Suprapubic skin (tissue), 4 donors: ENCODE measurements around the gene CSN3. TPM values are rescaled to one million over a fixed set of nuclear protein-coding genes. Genes with fewer than 3 reads are reported as not detected.

Source experiments
- DNase-seq, 2 donors: peaks; one replicate each; pipeline ENCODE4 v3.0.0-alpha.2; 2019; ENCODE audit warnings: low spot score in 2 of 2
- H3K27ac ChIP-seq: fragments of 200-600 bp; sonication (generic); one replicate; pipeline ENCODE4 v1.5.1; 2019
- H3K27me3 ChIP-seq: fragments of 200-600 bp; sonication (generic); one replicate; pipeline ENCODE4 v1.5.1; 2019
- H3K36me3 ChIP-seq: fragments of 200-600 bp; sonication (generic); one replicate; pipeline ENCODE4 v1.5.1; 2019
- H3K4me1 ChIP-seq: fragments of 200-600 bp; sonication (generic); one replicate; pipeline ENCODE4 v1.5.1; 2019
- H3K4me3 ChIP-seq: fragments of 200-600 bp; sonication (generic); one replicate; pipeline ENCODE4 v1.5.1; 2019; ENCODE audit warnings: mild to moderate bottlenecking
- H3K9me3 ChIP-seq: fragments of 200-600 bp; sonication (generic); one replicate; pipeline ENCODE4 v1.5.1; 2019
- EP300 ChIP-seq: sonication (generic); formaldehyde crosslinking; IDR thresholded peaks from one replicate; pipeline ENCODE4 v1.6.1; 2017; ENCODE audit warnings: antibody characterized with exemption
- POLR2A ChIP-seq, 2 donors: fragments of 450-650 bp; IDR thresholded peaks; one replicate each; pipeline ENCODE4 v1.6.1; 2017; ENCODE audit warnings: antibody characterized with exemption in 2 of 2, mild to moderate bottlenecking in 2 of 2, moderate library complexity in 2 of 2
- POLR2AphosphoS5 ChIP-seq, 3 donors: sonication (generic); formaldehyde crosslinking; IDR thresholded peaks; one replicate each; pipeline ENCODE4 v1.6.1; 2017; ENCODE audit warnings: antibody characterized with exemption in 3 of 3
- WGBS: methylation state at CpG from one replicate; pipeline ENCODE4 v1.1.5; 2018; 5-methylcytosine and 5-hydroxymethylcytosine counted together
- total RNA-seq, 4 donors: library from RNA; depleted of rRNA; stranded (reverse); fragments of >200 nt; gene quantifications; one replicate each; pipeline ENCODE4 v1.1.0, GENCODE V29; 2016
- TF ChIP-seq, protein P1 (sequence below), 2 donors: fragments of 200-600 bp in 1 of 2; fragments of 450-650 bp in 1 of 2; sonication (generic) in 1 of 2; IDR thresholded peaks; one replicate each; pipeline ENCODE4 v1.5.1; 2016 to 2019; ENCODE audit warnings: antibody characterized with exemption in 2 of 2, mild to moderate bottlenecking in 1 of 2, moderate library complexity in 1 of 2

Gene CSN3
- total RNA-seq, 4 donors from 2014 or later, result not detected

DNA sequence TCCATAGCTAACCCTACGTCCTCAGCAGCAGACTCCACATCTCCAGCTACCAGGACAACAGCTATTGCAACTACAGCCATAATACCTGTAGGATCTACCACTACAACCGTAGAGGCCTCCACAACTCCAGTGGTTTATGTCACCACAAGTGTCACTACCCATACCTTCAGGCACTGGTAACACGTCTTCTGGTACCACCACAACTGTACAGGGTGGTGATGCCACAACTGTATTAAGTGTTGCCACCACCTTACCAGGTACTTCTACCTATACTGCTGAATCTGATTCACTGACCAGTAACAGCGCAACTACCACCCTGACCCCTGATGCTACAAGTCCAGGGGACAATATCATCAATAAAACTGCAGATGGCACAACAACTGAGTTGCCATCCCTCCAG is 57.8 kb downstream of the CSN3 start:
- no peak for DNase-seq
- H3K27ac ChIP-seq, result no peak overlapping the region
- no peak overlapping the region for H3K4me3 ChIP-seq
- 95% methylated on average over 4 of the region's 4 CpGs for WGBS
- no peaks in the 10 kb centered on the region for H3K27me3 ChIP-seq
- H3K4me1 ChIP-seq, result peaks cover 8% of the 10 kb centered on the region
- H3K36me3 ChIP-seq, result no peaks in the 10 kb centered on the region
- TF ChIP-seq, protein P1, sequence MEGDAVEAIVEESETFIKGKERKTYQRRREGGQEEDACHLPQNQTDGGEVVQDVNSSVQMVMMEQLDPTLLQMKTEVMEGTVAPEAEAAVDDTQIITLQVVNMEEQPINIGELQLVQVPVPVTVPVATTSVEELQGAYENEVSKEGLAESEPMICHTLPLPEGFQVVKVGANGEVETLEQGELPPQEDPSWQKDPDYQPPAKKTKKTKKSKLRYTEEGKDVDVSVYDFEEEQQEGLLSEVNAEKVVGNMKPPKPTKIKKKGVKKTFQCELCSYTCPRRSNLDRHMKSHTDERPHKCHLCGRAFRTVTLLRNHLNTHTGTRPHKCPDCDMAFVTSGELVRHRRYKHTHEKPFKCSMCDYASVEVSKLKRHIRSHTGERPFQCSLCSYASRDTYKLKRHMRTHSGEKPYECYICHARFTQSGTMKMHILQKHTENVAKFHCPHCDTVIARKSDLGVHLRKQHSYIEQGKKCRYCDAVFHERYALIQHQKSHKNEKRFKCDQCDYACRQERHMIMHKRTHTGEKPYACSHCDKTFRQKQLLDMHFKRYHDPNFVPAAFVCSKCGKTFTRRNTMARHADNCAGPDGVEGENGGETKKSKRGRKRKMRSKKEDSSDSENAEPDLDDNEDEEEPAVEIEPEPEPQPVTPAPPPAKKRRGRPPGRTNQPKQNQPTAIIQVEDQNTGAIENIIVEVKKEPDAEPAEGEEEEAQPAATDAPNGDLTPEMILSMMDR (IDR thresholded peaks at IDR 0.05), result no peak
- no peak for TF ChIP-seq POLR2A (IDR thresholded peaks at IDR 0.05)
- TF ChIP-seq POLR2AphosphoS5 (IDR thresholded peaks at IDR 0.05), result no peak
- no peak for TF ChIP-seq EP300
- H3K9me3 ChIP-seq, result no peaks in the 10 kb centered on the region

Other genes starting within 250 kb of the CSN3 start
- not detected for gene STATH, start 246.6 kb upstream of the CSN3 start, total RNA-seq
- gene HTN3, start 214.1 kb upstream of the CSN3 start, total RNA-seq, result not detected
- not detected for gene HTN1, start 192.2 kb upstream of the CSN3 start, total RNA-seq
- gene PRR27, start 88.4 kb upstream of the CSN3 start, total RNA-seq, result under 1 TPM in 1 of 4 donors, not detected in 3; 0.42 TPM
- gene ODAM, start 46.9 kb upstream of the CSN3 start, total RNA-seq, result not detected
- gene FDCSP, start 16.5 kb upstream of the CSN3 start, total RNA-seq, result not detected
- gene CABS1, start 92.4 kb downstream of the CSN3 start, total RNA-seq, result not detected
- gene SMR3A, start 118.2 kb downstream of the CSN3 start, total RNA-seq, result not detected
- gene SMR3B, start 140.5 kb downstream of the CSN3 start, total RNA-seq, result not detected
- not detected for gene OPRPN, start 155.3 kb downstream of the CSN3 start, total RNA-seq
- gene MUC7, start 229.6 kb downstream of the CSN3 start, total RNA-seq, result 1 to 10 TPM in 3 of 4 donors, under 1 TPM in 1; 0.86 to 6.8 (median 1.7) TPM